Measurements from ENCODE around the gene BDKRB2.

BDKRB2 gene

DNA sequence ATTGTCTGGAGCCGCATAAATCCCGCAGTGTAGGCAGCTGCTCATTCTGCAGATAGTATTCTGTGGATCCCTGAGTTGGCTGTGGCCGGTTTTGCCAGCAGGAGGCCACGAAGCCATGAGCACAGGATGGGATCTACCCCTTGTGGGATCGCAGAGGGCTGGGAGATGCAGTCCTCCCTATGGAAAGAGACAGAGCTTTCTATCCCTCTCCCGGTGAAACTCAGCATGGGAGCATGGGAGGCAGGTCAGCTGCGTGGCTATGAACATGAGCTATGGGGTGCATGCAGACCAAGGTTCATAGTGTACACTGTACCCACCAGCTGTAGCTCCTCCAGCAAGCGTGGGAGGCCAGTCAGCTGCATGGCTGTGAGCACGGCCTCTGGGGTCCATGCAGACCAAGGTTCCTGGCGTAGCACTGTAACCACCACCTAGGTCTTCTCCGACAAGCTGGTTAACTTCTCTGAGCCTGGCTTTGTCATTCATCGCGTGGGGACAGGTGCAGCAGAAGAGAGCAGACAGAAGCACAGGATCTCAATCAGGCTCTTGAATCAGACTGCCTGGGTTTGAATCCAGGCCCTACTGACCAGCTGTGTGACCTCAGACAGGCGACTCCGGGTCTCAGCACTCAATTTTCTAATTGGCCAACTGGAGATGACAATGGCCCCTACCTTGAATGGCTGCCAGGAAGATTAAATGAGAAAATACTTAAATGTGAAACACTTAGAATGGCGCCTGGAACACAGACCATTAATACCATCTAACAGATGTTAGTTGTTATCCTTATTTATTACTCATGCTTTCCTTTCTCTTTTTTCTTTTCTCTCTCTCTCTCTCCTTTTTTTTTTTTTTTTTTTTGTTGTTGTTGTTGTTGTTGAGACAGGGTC is 57.4 kb downstream of the BDKRB2 start:
- no peaks in the 10 kb centered on the region for H3K9me3 ChIP-seq (ENCODE audit: insufficient read depth, low read depth, low read length)
- H3K9ac ChIP-seq (ENCODE audit: low read depth, low read length, poor library complexity, severe bottlenecking) = no peak overlapping the region
- no peak overlapping the region for H2AFZ ChIP-seq (ENCODE audit: low read length)
- H3K4me2 ChIP-seq (ENCODE audit: low read depth, low read length, poor library complexity, severe bottlenecking) = no peak overlapping the region
- TF ChIP-seq, protein P1, sequence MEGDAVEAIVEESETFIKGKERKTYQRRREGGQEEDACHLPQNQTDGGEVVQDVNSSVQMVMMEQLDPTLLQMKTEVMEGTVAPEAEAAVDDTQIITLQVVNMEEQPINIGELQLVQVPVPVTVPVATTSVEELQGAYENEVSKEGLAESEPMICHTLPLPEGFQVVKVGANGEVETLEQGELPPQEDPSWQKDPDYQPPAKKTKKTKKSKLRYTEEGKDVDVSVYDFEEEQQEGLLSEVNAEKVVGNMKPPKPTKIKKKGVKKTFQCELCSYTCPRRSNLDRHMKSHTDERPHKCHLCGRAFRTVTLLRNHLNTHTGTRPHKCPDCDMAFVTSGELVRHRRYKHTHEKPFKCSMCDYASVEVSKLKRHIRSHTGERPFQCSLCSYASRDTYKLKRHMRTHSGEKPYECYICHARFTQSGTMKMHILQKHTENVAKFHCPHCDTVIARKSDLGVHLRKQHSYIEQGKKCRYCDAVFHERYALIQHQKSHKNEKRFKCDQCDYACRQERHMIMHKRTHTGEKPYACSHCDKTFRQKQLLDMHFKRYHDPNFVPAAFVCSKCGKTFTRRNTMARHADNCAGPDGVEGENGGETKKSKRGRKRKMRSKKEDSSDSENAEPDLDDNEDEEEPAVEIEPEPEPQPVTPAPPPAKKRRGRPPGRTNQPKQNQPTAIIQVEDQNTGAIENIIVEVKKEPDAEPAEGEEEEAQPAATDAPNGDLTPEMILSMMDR (conservative IDR thresholded peaks at IDR 0.05; ENCODE audit: low read length) = no peak
- TF ChIP-seq EZH2phosphoT487 (IDR thresholded peaks at IDR 0.05; ENCODE audit: borderline replicate concordance) = no peak
- no peak overlapping the region for H3K4me3 ChIP-seq (ENCODE audit: low read length, poor library complexity, severe bottlenecking)
- H3K27me3 ChIP-seq (ENCODE audit: insufficient read depth, low read length, poor library complexity, severe bottlenecking) = no peaks in the 10 kb centered on the region
- H3K79me2 ChIP-seq (ENCODE audit: insufficient read depth, low read length) = no peaks in the 10 kb centered on the region
- H3K4me1 ChIP-seq (ENCODE audit: insufficient read depth, low read length, poor library complexity, severe bottlenecking) = no peaks in the 10 kb centered on the region
- H3F3A ChIP-seq (ENCODE audit: low read depth) = no peaks in the 10 kb centered on the region
- H4K20me1 ChIP-seq (ENCODE audit: insufficient read depth, low read length, poor library complexity, severe bottlenecking) = no peaks in the 10 kb centered on the region
- H3K9me2 ChIP-seq (replicated peaks; ENCODE audit: low read depth, low read length) = no peaks in the 10 kb centered on the region
- H3K36me3 ChIP-seq (ENCODE audit: insufficient read depth, low read length) = no peaks in the 10 kb centered on the region

DNA sequence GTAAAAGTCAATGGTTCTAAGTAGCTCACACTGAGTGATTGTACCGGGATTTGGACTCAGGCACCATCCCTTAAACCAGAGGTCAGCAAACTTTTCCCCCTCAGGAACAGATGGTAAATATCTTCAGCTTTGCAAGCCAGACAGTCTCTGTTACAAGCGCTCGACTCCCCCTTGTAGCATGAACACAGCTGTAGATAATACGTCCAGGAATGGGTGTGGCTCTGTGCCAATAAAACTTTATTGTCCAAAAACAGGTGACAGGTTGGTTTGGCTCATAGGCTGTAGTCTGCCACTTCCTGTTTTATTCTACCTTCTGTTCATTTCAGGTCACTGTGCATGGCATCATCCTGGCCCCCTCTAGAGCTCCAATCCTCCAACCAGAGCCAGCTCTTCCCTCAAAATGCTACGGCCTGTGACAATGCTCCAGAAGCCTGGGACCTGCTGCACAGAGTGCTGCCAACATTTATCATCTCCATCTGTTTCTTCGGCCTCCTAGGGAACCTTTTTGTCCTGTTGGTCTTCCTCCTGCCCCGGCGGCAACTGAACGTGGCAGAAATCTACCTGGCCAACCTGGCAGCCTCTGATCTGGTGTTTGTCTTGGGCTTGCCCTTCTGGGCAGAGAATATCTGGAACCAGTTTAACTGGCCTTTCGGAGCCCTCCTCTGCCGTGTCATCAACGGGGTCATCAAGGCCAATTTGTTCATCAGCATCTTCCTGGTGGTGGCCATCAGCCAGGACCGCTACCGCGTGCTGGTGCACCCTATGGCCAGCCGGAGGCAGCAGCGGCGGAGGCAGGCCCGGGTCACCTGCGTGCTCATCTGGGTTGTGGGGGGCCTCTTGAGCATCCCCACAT is 58.9 kb downstream of the BDKRB2 start:
- no peak overlapping the region for H2AFZ ChIP-seq (ENCODE audit: low read length)

DNA sequence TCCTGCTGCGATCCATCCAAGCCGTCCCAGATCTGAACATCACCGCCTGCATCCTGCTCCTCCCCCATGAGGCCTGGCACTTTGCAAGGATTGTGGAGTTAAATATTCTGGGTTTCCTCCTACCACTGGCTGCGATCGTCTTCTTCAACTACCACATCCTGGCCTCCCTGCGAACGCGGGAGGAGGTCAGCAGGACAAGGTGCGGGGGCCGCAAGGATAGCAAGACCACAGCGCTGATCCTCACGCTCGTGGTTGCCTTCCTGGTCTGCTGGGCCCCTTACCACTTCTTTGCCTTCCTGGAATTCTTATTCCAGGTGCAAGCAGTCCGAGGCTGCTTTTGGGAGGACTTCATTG is 59.5 kb downstream of the BDKRB2 start:
- Histone ChIP-seq H4K20me1 (ENCODE audit: insufficient read depth, low read length, poor library complexity, severe bottlenecking) (no peaks in the 10 kb centered on the region), H3K4me3 (ENCODE audit: low read length, poor library complexity, severe bottlenecking) (no peak overlapping the region), H3K4me2 (ENCODE audit: low read depth, low read length, poor library complexity, severe bottlenecking) (no peak overlapping the region), H3K79me2 (ENCODE audit: insufficient read depth, low read length) (no peaks in the 10 kb centered on the region), H3K36me3 (ENCODE audit: insufficient read depth, low read length) (no peaks in the 10 kb centered on the region), H3F3A (ENCODE audit: low read depth) (no peaks in the 10 kb centered on the region), H2AFZ (ENCODE audit: low read length) (no peak overlapping the region), H3K9me3 (ENCODE audit: insufficient read depth, low read depth, low read length) (no peaks in the 10 kb centered on the region), H3K9ac (ENCODE audit: low read depth, low read length, poor library complexity, severe bottlenecking) (no peak overlapping the region), H3K4me1 (ENCODE audit: insufficient read depth, low read length, poor library complexity, severe bottlenecking) (no peaks in the 10 kb centered on the region), H3K27me3 (ENCODE audit: insufficient read depth, low read length, poor library complexity, severe bottlenecking) (no peaks in the 10 kb centered on the region), H3K9me2 (replicated peaks; ENCODE audit: low read depth, low read length) (no peaks in the 10 kb centered on the region)
- TF ChIP-seq, protein P1 (conservative IDR thresholded peaks at IDR 0.05; ENCODE audit: low read length) = no peak
- TF ChIP-seq EZH2phosphoT487 (IDR thresholded peaks at IDR 0.05; ENCODE audit: borderline replicate concordance) = no peak

More for the DNA sequence above, 58.9 kb downstream of the BDKRB2 start:
- Histone ChIP-seq H3K9ac (ENCODE audit: low read depth, low read length, poor library complexity, severe bottlenecking) (no peak overlapping the region), H3K9me3 (ENCODE audit: insufficient read depth, low read depth, low read length) (no peaks in the 10 kb centered on the region), H3K4me2 (ENCODE audit: low read depth, low read length, poor library complexity, severe bottlenecking) (no peak overlapping the region), H3K9me2 (replicated peaks; ENCODE audit: low read depth, low read length) (no peaks in the 10 kb centered on the region), H3F3A (ENCODE audit: low read depth) (no peaks in the 10 kb centered on the region), H3K36me3 (ENCODE audit: insufficient read depth, low read length) (no peaks in the 10 kb centered on the region), H4K20me1 (ENCODE audit: insufficient read depth, low read length, poor library complexity, severe bottlenecking) (no peaks in the 10 kb centered on the region), H3K79me2 (ENCODE audit: insufficient read depth, low read length) (no peaks in the 10 kb centered on the region), H3K4me3 (ENCODE audit: low read length, poor library complexity, severe bottlenecking) (no peak overlapping the region), H3K4me1 (ENCODE audit: insufficient read depth, low read length, poor library complexity, severe bottlenecking) (no peaks in the 10 kb centered on the region), H3K27me3 (ENCODE audit: insufficient read depth, low read length, poor library complexity, severe bottlenecking) (no peaks in the 10 kb centered on the region)
- TF ChIP-seq, protein P1 (conservative IDR thresholded peaks at IDR 0.05; ENCODE audit: low read length) = no peak
- no peak for TF ChIP-seq EZH2phosphoT487 (IDR thresholded peaks at IDR 0.05; ENCODE audit: borderline replicate concordance)

All from Loucy (cell line).